HG03196 (cell line): ENCODE results near the gene RAB3D.
"Not testable (repeated sequence)": the region's sequence is repeated elsewhere in the genome, so short reads cannot be mapped to it uniquely, and the experiment has no call there.

Source experiments
- ATAC-seq: cut with Tn5 transposase; IDR thresholded peaks from one replicate; pipeline ENCODE4 v1.9.1; 2021; ENCODE audit not compliant: unreplicated experiment

RAB3D gene

GRCh38 chr19:11340099-11340467, 626 bp upstream of the RAB3D start:
- not testable (repeated sequence) for ATAC-seq

- ATAC-seq = no peak
Measured at GRCh38 chr19:11338569-11339253, 746 bp downstream of the RAB3D start.

- no peak for ATAC-seq
Measured at GRCh38 chr19:11338121-11338520, 1.3 kb downstream of the RAB3D start.

GRCh38 chr19:11337080-11337479, 2.4 kb downstream of the RAB3D start:
- no peak for ATAC-seq

GRCh38 chr19:11335449-11336146, 3.9 kb downstream of the RAB3D start:
- ATAC-seq = no peak

GRCh38 chr19:11333838-11334237, 5.6 kb downstream of the RAB3D start:
- not testable (repeated sequence) for ATAC-seq

GRCh38 chr19:11332822-11333221, 6.6 kb downstream of the RAB3D start:
- no peak for ATAC-seq

- ATAC-seq = no peak
Measured at GRCh38 chr19:11331502-11331901, 8.0 kb downstream of the RAB3D start.

GRCh38 chr19:11330127-11330526, 9.3 kb downstream of the RAB3D start:
- ATAC-seq = no peak

GRCh38 chr19:11325544-11325943, 13.9 kb downstream of the RAB3D start:
- no peak for ATAC-seq

GRCh38 chr19:11324748-11325389, 14.6 kb downstream of the RAB3D start:
- no peak for ATAC-seq

- no peak for ATAC-seq
Measured at GRCh38 chr19:11324079-11324661, 15.3 kb downstream of the RAB3D start.

GRCh38 chr19:11323601-11324078, 15.8 kb downstream of the RAB3D start:
- ATAC-seq = no peak

GRCh38 chr19:11322269-11323024, 17.0 kb downstream of the RAB3D start:
- ATAC-seq = no peak

- ATAC-seq = no peak
Measured at GRCh38 chr19:11321191-11322126, 18.0 kb downstream of the RAB3D start.

- ATAC-seq = not testable (repeated sequence)
Measured at GRCh38 chr19:11320278-11320995, 19.0 kb downstream of the RAB3D start.

GRCh38 chr19:11306337-11306736, 33.1 kb downstream of the RAB3D start:
- no peak for ATAC-seq

GRCh38 chr19:11304936-11305335, 34.5 kb downstream of the RAB3D start:
- ATAC-seq = no peak

- ATAC-seq = no peak
Measured at GRCh38 chr19:11300811-11301120, 38.7 kb downstream of the RAB3D start.
